HG03103 (cell line): ENCODE data around the gene CD300LB.

Experiments
- ATAC-seq: cut with Tn5 transposase; IDR thresholded peaks from one replicate; pipeline ENCODE4 v1.9.1; 2021; ENCODE audit warnings: low read depth; ENCODE audit not compliant: unreplicated experiment

Gene CD300LB

DNA sequence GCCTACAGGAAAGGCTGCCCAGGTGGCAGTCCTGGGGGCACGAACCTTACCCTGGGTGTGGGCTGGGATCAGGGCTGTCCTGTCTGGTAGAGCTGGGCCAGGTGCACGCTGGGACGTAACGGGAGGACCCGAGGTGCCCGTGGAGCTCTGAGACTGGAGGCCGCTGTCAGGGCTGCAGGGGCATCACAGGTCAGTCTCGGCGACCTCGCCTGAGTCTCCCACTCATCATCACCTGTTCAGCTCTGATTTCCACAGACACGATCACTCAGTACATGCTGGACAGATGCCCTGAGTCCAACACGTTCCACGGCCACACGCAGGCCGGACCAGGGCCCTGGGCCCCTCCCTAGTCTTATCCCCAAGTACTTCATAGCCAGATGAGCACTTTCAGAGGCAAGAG is 19.3 kb upstream of the CD300LB start:
- no peak for ATAC-seq

DNA sequence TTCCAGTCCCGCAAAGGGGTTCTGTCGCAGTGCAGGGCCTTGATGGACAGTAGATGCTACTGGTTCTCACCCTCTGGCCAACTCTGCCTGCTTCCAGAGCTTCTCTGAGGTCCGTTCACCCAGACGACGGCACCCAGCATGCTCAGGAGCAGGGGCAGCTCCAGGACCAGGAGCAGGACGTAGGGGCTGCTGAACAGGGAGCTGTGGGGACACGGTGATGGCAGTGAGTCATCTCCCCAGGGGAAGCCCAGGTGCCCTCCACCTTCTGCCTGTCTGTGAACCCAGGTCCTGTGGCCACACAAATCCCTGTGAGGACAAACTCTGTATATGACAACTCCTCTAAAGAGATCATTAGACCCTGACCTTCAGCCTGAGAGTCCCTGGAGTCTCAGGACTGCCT is 18.1 kb upstream of the CD300LB start:
- ATAC-seq, result no peak

- ATAC-seq, result no peak
These were observed 16.5 kb upstream of the CD300LB start for GRCh38 chr17:74547736-74548135.

DNA sequence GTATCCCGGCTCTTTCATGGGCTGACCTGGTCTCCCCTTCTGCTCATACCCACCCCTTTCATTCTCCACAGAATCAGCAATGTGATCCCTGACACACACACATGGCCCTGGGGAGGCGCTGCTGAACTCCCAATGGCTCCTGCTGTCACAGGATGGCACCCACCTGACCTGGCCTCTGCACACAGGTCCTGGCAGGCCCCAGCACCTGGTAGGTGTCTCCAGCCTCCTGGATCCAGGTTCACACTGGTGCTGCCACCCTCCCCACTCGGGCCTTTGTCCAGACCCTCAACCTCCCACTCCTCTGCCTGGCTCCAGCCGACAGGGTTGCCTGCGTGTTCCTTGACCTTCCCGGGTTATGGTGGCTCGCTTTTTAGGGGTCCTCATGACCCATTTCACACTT is 16.0 kb upstream of the CD300LB start:
- no peak for ATAC-seq

DNA sequence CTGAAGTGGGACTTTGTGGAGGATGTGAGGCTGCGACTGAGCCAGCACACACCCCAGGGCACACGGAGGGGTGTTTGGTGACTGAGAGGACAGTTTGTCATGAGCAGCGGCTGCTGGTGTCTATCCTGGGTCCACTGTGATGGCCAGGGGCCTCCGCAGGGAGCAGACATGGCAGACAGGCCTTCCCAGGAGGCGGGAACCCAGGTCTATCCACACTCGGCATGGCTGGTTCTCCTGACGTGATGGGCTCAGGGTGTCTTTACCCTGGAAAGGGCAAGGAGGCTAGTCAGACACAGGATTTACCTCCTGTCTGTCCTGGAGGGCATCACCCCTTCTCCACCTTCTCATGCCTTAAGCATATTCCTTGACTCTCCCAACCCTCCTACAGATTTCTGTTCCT is 15.3 kb upstream of the CD300LB start:
- ATAC-seq, result no peak

DNA sequence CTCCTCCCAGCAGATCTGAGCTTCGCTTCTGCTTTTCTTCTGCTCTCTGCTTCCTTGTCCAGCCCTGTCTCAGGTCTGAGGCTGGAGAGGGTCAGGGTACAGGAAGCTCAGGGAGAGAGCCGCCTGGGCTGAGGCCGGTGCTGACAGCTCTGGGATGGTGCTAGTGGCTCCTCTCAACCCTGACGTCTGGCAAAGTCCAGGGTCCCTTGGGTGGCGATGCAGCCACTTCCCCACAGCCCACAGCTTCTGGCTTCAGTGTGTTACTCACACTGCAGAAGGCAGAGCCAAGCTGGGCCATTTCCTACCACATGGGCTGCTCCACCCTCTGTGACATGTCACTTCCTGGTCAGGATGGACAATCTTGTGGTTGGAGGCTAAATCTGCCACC is 14.6 kb upstream of the CD300LB start, which contains the start of gene CD300C:
Gene CD300C (minus strand): TSS at position 273 of the 388 bp plus-strand sequence. CDS start 333 bp downstream, outside the sequence.
- ATAC-seq, result no peak

DNA sequence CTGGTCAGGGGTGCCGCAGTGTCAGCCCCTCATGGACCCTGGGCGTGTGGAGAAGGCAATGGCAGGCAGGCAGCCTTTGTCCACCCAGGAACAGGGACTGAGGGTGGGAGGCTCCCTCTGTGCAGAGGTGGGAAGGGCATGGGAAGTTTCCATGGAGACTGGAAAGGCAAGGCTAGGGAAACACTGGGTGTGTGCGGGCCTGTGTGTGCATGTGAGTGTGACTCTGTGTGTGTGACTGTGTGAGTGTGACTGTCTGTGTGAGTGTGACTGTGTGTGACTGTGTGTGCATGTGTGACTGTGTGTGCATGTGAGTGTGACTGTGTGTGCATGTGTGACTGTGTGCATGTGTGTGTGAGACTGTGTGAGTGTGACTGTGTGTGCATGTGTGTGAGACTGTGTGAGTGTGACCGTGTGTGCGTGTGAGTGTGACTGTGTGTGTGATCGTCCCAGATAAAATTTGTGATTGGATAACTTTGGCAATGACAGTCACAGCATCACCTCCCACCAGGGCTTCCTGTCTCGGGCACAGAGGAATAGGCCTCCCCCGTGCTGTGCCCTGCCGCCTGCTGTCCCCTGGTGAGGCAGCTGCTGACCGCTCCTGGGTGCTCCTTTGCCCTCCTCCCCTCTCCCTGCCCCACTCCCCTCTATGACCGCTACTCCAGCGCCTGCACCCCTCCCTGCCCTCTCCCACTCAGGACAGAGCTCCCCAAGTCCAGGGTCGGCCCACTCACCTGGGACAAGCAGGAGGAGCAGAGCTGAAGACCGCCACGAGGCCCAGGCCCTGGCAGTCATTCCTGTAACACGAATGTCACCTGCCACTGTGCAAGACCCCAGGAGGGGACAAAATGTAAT is 13.9 kb upstream of the CD300LB start:
- ATAC-seq, result no peak

DNA sequence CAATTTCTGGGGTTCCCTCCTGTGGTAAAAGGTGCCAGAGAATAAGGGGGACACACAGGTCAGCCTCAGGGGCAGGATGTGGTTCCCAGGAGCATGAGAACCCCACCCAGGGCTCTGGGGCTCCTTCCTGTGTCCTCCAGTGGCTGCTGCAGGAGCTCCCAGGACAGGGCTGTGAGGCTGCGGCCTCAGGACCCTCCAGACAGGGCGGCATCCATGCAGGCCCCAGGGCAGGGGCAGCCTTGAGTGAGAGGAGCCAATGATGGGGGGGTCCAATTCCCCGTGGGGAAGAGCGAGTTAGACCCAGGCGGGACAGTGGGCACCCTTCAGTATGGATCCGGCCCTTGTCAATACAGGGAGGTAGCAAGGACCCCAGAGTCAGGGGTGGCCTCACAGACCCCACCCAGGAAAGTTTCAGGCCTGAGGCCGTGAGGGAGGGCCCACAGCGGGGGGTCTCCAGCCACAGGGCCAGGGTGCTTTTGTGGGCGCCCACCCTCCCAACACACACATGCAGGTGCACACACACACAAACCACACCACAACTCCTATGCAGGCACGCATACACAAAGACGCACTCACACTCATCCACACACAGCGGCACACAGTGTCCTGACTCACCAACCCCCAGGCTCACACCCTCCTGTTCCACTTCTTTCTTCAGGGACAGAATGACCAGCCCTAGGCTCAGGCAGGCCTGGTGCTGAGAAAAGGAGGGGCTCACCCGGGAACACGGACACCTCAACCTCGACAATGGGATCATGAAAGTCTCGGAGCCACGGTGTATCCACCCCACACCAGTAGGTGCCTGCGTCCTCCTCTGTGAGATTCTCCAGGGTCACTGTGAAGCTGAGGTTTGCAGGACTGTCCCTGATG is 12.9 kb upstream of the CD300LB start:
- no peak for ATAC-seq

DNA sequence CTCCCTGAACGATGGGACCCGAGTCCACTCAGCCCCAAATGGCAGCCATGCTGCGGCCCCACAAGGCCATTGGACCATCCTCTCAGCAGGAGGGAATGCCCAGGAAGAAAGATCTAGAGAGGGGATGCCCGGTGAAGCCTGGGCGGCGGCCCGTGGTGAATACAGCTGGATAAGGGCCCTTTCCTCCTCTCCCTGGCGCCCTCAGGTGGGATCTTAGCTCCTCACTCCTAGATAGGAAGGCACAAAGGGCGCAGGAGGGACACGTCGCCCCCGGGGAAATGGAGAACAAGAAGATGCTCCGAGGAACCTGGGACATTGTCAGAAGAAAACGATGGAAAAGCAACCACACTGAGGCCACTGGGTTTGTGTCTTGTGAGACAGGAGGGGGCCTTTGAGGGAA is 12.1 kb upstream of the CD300LB start:
- ATAC-seq, result no peak

DNA sequence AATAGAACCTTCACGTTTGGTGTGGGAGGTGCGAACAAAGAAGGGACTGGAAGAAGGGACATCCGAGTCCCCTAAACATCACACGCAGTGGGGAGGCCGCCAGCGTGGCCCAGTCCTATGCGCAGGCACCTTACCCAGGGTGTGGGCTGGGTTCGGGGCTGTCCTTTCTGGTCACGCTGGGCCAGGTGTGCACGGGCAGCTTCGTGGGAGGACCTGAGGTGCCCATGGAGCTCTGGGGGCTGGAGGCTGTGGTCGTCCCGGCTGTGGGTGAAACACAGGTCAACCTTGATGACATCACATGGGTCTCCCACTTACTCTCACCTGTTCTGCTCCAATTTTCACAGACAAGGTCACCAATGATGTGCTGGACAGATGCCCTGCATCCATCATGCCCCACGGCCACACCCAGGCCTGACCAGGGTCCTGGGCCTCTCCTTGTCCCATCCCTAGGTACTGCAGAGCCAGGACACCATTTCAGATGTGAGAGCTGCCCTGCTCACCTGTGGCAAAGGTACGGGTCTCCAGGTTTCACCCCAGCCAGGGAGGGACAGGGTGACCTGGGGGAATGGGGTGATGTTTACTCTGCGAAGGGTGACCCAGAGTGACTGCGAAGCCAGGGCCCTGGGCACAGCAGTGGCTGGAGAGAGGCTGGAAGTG is 11.6 kb upstream of the CD300LB start:
- ATAC-seq, result no peak

DNA sequence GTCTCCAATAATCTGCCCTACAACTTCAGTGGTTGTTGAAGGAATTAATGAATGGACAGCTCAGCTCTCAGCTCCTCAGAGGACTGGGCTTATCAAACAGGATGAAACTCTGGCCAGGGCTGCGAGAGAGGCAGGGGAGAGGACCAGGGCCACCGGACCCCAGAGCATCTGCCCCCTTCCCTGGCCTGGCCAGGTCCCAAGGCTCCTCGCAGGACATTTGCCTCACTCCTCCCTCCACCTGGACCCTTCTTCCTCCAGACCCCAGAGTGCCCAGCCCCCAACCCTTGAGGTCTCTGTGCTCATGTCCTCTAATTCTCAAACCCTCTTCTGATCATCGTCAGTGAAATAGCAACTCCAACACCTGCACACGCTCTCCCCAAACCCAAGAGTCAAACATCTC is 10.9 kb upstream of the CD300LB start:
- no peak for ATAC-seq

DNA sequence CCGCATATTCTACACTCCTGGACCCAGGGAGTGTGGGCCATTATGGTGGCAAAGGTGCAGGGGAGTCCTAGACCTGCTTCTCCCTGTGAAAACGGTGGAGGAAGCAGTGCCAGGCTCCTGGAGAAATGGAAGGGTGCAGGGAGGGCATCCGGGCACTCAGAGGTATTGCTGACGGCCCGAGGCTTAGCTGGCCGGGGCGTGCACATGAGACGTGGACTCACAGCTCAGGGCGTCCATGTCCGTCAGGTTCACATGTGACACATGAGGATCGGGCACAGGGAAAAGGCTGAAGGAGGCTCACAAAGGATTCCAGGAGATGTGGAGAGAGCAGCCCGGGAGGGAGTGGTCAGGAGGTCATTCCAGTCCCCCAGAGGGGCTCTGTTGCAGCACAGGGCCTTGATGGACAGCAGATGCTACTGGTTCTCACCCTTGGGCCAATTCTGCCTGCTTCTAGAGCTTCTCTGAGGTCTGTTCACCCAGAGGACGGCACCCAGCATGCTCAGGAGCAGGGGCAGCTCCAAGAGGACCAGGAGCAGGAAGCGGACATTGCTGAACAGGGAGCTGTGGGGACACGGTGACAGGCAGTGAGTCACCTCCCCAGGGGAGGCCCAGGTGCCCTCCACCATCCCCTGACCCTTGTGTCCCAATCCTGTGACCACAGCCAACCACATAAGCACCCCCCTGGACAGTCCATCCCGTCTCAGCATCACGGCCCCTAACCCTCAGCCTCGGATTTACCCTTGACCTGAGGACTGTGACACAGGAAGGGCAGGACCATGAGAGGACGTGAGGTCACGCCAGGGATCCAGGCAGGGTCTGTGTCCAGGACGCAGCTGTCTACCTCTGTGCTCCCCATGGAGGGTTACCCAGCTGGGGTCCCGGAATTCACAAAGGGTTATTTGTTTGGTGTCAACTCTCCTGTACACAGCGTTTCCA is 10.2 kb upstream of the CD300LB start:
- no peak for ATAC-seq

GRCh38 chr17:74539281-74539820 is 8.1 kb upstream of the CD300LB start:
- no peak for ATAC-seq

DNA sequence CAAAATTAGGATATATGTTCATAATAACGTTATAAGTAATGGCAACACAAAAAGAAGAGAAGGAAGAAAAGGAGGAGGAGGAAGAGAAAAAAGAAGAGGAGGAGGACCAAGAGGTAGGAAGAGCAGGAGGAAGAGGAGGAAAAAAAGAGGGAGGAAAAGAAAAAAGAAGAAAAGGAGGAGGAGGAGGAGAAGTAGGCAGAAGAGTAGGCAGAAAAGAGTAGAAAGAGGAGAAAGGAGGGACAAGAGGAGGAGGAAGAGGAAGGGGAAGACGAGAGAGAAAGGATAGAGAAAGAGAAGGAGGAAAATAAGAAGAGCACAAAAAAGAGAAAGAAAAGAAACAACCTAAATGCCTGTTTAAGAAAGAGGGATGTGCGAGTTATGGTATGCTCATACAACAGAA is 5.6 kb upstream of the CD300LB start:
- ATAC-seq, result no peak

DNA sequence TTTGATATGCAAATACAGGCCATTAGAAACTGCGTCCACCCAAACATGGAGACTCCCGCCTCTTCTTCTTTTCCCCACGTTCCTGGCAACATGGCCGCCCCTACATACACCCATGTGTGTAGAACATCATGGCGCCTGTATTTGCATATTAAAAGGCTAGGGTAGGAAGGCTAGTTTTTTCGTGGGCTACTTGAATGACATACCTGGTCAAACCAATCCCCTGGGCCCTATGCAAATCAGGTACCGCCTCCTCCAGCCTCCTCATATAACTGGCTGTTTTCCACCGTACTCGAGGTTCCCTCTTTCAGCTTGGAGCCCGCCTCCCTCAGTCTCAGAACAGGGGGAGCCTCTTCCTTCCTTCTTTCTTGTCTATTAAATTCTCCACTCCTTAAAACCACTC is 840 bp upstream of the CD300LB start:
- no peak for ATAC-seq

DNA sequence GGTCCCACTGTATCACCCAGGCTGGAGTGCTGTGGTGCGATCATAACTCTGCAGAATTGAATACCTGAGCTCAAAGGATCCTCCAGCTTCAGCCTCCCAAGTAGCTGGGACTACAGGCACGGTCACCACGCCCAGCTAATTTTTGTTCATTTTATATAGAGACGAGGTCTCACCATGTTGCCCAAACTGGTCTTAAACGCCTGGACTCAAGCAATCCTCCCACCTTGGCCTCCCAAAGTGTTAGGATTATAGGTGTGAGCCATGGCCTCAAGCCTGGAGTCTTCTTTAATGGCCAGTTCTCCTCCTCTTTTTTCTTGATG is 484 bp downstream of the CD300LB start:
- ATAC-seq, result no peak

DNA sequence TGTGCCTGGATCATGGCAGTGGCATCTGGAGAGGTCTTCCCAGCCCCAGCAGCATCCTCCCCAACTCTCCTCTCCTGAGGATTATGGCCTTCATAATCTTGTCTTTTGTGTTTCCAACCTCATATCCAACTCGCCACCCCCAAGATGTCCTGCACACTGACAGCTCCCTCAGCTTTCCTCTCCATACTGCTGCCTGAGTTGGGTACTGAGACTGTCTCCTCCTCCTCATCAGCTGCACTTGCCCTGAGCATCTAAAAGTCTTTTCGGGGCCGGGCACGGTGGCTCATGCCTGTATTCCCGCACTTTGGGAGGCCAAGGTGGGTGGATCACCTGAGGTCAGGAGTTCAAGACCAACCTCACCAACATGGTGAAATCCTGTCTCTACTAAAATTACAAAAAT is 2.0 kb downstream of the CD300LB start:
- no peak for ATAC-seq

DNA sequence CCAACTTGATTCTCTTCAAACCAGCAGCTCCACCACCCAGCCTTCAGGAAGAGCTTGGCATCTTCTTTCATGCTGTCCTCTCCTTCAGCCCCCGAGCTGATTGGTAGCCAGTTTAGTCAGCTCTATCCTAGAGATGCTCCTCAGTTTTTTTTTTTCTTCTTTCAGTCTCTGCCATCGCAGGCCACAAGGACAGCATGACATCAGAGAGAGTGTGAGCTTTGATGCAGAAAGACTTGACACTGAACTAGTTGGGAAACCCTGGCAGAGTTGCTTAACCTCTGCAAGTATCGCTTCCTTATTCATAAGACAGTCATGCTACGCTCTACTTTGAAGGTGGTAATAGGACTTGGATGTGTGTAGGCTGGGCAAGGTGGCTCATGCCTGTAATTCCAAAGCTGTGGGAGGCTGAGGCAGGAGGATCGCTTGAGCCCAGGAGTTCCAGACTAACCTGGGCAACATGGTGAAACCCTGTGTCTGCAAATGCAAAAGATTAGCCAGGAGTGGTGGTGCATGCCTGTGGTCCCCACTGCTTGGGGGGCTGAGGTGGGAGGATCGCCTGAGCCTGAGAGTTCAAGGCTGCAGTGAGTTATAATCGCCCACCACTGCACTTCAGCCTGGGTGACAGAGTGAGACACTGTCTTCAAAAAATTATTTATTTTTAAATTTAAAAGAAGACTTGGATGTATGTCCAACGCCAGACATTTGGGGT is 2.6 kb downstream of the CD300LB start:
- ATAC-seq, result peak; percentile 80

DNA sequence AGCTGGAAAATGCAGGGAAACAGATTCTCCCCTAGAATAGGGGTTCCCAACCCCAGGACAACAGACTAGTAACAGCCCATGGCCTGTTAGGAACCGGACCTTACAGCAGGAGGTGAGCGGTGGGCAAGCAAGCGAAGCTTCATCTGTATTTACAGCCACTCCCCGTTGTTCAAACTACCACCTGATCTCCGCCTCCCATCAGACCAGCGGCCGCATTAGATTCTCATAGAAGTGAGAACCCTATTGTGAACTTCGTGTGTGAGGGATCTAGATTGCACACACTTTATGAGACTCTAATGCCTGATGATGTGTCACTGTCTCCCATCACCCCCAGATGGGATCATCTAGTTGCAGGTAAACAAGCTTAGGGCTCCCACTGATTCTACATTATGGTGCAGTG is 3.5 kb downstream of the CD300LB start:
- no peak for ATAC-seq
